MM.1S (cell line): ENCODE results near the gene MCM3.

ENCODE experiments used
- DNase-seq: peaks from one replicate; pipeline ENCODE4 v3.0.0-alpha.2; 2015
- H2AFZ ChIP-seq: fragments of 300-600 bp; sonication (generic); 2 replicates; pipeline ENCODE4 v1.6.0; 2016; ENCODE audit warnings: antibody characterized with exemption, low read length
- H3F3A ChIP-seq: fragments of 300-600 bp; sonication (generic); 2 replicates; pipeline ENCODE4 v1.6.1; 2016; ENCODE audit warnings: mild to moderate bottlenecking, antibody characterized with exemption, low read length, moderate library complexity, mixed read lengths; ENCODE audit not compliant: insufficient read depth
- H3K27ac ChIP-seq: fragments of 300-600 bp; sonication (generic); 2 replicates; pipeline ENCODE4 v1.5.1; 2016; ENCODE audit warnings: mild to moderate bottlenecking, low read length
- H3K27me3 ChIP-seq: fragments of 300-600 bp; sonication (generic); replicated peaks from 2 replicates; pipeline ENCODE4 v1.6.0; 2016; ENCODE audit warnings: low read length; ENCODE audit not compliant: insufficient read depth
- H3K36me3 ChIP-seq: fragments of 300-600 bp; sonication (generic); replicated peaks from 2 replicates; pipeline ENCODE4 v1.6.1; 2016; ENCODE audit warnings: mild to moderate bottlenecking, low read length, mixed read lengths; ENCODE audit not compliant: insufficient read depth
- H3K4me1 ChIP-seq: fragments of 300-600 bp; sonication (generic); 2 replicates; pipeline ENCODE4 v1.6.1; 2016; ENCODE audit warnings: low read length, mixed read lengths
- H3K4me2 ChIP-seq: fragments of 300-600 bp; sonication (generic); 2 replicates; pipeline ENCODE4 v1.6.0; 2016; ENCODE audit warnings: low read depth, low read length
- H3K4me3 ChIP-seq: fragments of 300-600 bp; sonication (generic); 2 replicates; pipeline ENCODE4 v1.5.1; 2016; ENCODE audit warnings: low read length, mixed read lengths
- H3K79me2 ChIP-seq: fragments of 300-600 bp; sonication (generic); 2 replicates; pipeline ENCODE4 v1.6.1; 2016; ENCODE audit warnings: mixed run types, low read length, mixed read lengths
- H3K9ac ChIP-seq: fragments of 300-600 bp; sonication (generic); 2 replicates; pipeline ENCODE4 v1.6.1; 2016; ENCODE audit warnings: low read length, mixed read lengths
- H3K9me2 ChIP-seq: fragments of 300-600 bp; sonication (generic); replicated peaks from 2 replicates; pipeline ENCODE4 v1.6.1; 2016; ENCODE audit warnings: mild to moderate bottlenecking, low read length, mixed read lengths; ENCODE audit not compliant: insufficient read depth
- H3K9me3 ChIP-seq: fragments of 300-600 bp; sonication (generic); replicated peaks from 2 replicates; pipeline ENCODE4 v1.6.1; 2016; ENCODE audit warnings: mild to moderate bottlenecking, low read length, mixed read lengths; ENCODE audit not compliant: insufficient read depth
- H4K20me1 ChIP-seq: fragments of 300-600 bp; sonication (generic); 2 replicates; pipeline ENCODE4 v1.6.1; 2016; ENCODE audit warnings: mild to moderate bottlenecking, low read length, moderate library complexity, mixed read lengths; ENCODE audit not compliant: insufficient read depth
- CTCF ChIP-seq: fragments of 300-600 bp; sonication (generic); IDR thresholded peaks from 2 replicates; pipeline ENCODE4 v1.5.1; 2016; ENCODE audit warnings: antibody characterized with exemption, low read length, mixed read lengths
- EZH2 ChIP-seq: fragments of 300-600 bp; sonication (generic); optimal IDR thresholded peaks from 2 replicates; pipeline ENCODE3; 2017; ENCODE audit warnings: low read depth, mild to moderate bottlenecking, antibody characterized with exemption, low read length, mixed read lengths
- EZH2phosphoT487 ChIP-seq: fragments of 300-600 bp; sonication (generic); IDR thresholded peaks from 2 replicates; pipeline ENCODE4 v1.6.1; 2018; ENCODE audit warnings: antibody characterized with exemption, low read length

Gene MCM3

GRCh38 chr6:52300489-52300931, 16.0 kb upstream of the MCM3 start:
- TF ChIP-seq EZH2phosphoT487 = no peak
- TF ChIP-seq CTCF = no peak
- no peak for TF ChIP-seq EZH2
- DNase-seq = no peak
- Histone ChIP-seq H3F3A (peaks cover 23% of the 10 kb centered on the region), H3K36me3 (no peaks in the 10 kb centered on the region), H3K27me3 (no peaks in the 10 kb centered on the region), H3K4me2 (no peak overlapping the region), H3K9ac (no peak overlapping the region), H2AFZ (no peak overlapping the region), H3K79me2 (no peaks in the 10 kb centered on the region), H3K9me2 (no peaks in the 10 kb centered on the region), H4K20me1 (no peaks in the 10 kb centered on the region), H3K9me3 (no peaks in the 10 kb centered on the region), H3K4me3 (no peak overlapping the region), H3K4me1 (peaks cover 33% of the 10 kb centered on the region), H3K27ac (no peak overlapping the region)

GRCh38 chr6:52299653-52300052, 15.1 kb upstream of the MCM3 start:
- Histone ChIP-seq H3K27me3 (no peaks in the 10 kb centered on the region), H3F3A (peaks cover 14% of the 10 kb centered on the region), H2AFZ (no peak overlapping the region), H3K9me2 (no peaks in the 10 kb centered on the region), H3K4me3 (no peak overlapping the region), H3K9ac (no peak overlapping the region), H3K27ac (no peak overlapping the region), H3K9me3 (no peaks in the 10 kb centered on the region), H4K20me1 (no peaks in the 10 kb centered on the region), H3K4me1 (peaks cover 34% of the 10 kb centered on the region), H3K36me3 (no peaks in the 10 kb centered on the region), H3K79me2 (no peaks in the 10 kb centered on the region), H3K4me2 (no peak overlapping the region)
- no peak for TF ChIP-seq CTCF
- TF ChIP-seq EZH2 = no peak
- no peak for TF ChIP-seq EZH2phosphoT487
- DNase-seq = no peak

GRCh38 chr6:52297433-52297832, 12.9 kb upstream of the MCM3 start:
- Histone ChIP-seq H3K4me2 (no peak overlapping the region; the same call in 1 of the 2 replicates), H3K27me3 (no peaks in the 10 kb centered on the region), H2AFZ (no peak overlapping the region), H3K36me3 (no peaks in the 10 kb centered on the region), H3K9ac (no peak overlapping the region), H4K20me1 (no peaks in the 10 kb centered on the region), H3K9me3 (no peaks in the 10 kb centered on the region), H3K27ac (peak overlapping the region; percentile 94; the same call in 1 of the 2 replicates), H3K4me1 (peaks cover 41% of the 10 kb centered on the region), H3K79me2 (no peaks in the 10 kb centered on the region), H3K4me3 (no peak overlapping the region), H3K9me2 (no peaks in the 10 kb centered on the region), H3F3A (peaks cover 19% of the 10 kb centered on the region)
- no peak for DNase-seq
- TF ChIP-seq EZH2 (no peak), CTCF (no peak), EZH2phosphoT487 (no peak)
